DOHH2 (cell line): ENCODE measurements around the gene ARHGAP4.

Experiments
- H3F3A ChIP-seq: fragments of 200-600 bp; sonication (generic), shearing (Covaris generic); 2 replicates; pipeline ENCODE4 v1.6.0; 2016; ENCODE audit warnings: antibody characterized with exemption, mild to moderate bottlenecking; ENCODE audit not compliant: control insufficient read depth, insufficient read depth
- H3K27ac ChIP-seq: fragments of 200-600 bp; sonication (generic); 2 replicates; pipeline ENCODE4 v1.5.1; 2014; ENCODE audit warnings: low read depth, mild to moderate bottlenecking, low read length, moderate library complexity
- H3K27me3 ChIP-seq: fragments of 200-600 bp; sonication (generic); 2 replicates; pipeline ENCODE4 v1.6.1; 2014; ENCODE audit warnings: mild to moderate bottlenecking, low read length, mixed read lengths; ENCODE audit not compliant: control insufficient read depth
- H3K36me3 ChIP-seq: fragments of 200-600 bp; sonication (generic); 2 replicates; pipeline ENCODE4 v1.6.1; 2014; ENCODE audit warnings: mild to moderate bottlenecking, low read length, moderate library complexity, mixed read lengths; ENCODE audit not compliant: control insufficient read depth
- H3K4me1 ChIP-seq: fragments of 200-600 bp; sonication (generic); 2 replicates; pipeline ENCODE4 v1.6.1; 2014; ENCODE audit warnings: mild to moderate bottlenecking, low read length, mixed read lengths; ENCODE audit not compliant: control insufficient read depth
- H3K4me2 ChIP-seq: fragments of 200-600 bp; sonication (generic); 2 replicates; pipeline ENCODE4 v1.6.0; 2014; ENCODE audit warnings: mild to moderate bottlenecking, low read length, moderate library complexity
- H3K4me3 ChIP-seq: fragments of 200-600 bp; sonication (generic); 2 replicates; pipeline ENCODE4 v1.5.1; 2014; ENCODE audit warnings: mild to moderate bottlenecking, low read length, mixed read lengths
- H3K79me2 ChIP-seq: fragments of 200-600 bp; sonication (generic); 2 replicates; pipeline ENCODE4 v1.6.1; 2014; ENCODE audit warnings: mild to moderate bottlenecking, low read length, mixed read lengths; ENCODE audit not compliant: control insufficient read depth
- H3K9me2 ChIP-seq: fragments of 200-600 bp; sonication (generic); replicated peaks from 2 replicates; pipeline ENCODE4 v1.6.1; 2014; ENCODE audit warnings: mild to moderate bottlenecking, low read length, mixed read lengths; ENCODE audit not compliant: control insufficient read depth
- H3K9me3 ChIP-seq: fragments of 200-600 bp; sonication (generic); 2 replicates; pipeline ENCODE4 v1.6.1; 2014; ENCODE audit warnings: antibody characterized with exemption, low read length, mixed read lengths; ENCODE audit not compliant: control insufficient read depth, insufficient read depth
- H4K20me1 ChIP-seq: fragments of 200-600 bp; sonication (generic); 2 replicates; pipeline ENCODE4 v1.6.0; 2014; ENCODE audit warnings: low read depth, mild to moderate bottlenecking, antibody characterized with exemption, low read length, moderate library complexity; ENCODE audit not compliant: control insufficient read depth, insufficient read depth
- EZH2phosphoT487 ChIP-seq: fragments of 200-600 bp; sonication (generic); IDR thresholded peaks from 2 replicates; pipeline ENCODE4 v1.6.1; 2017; ENCODE audit warnings: borderline replicate concordance, mild to moderate bottlenecking, antibody characterized with exemption, low read length, moderate library complexity, mixed read lengths
- TF ChIP-seq, protein P1 (sequence below): fragments of 200-600 bp; sonication (generic); IDR thresholded peaks from one replicate; pipeline ENCODE4 v1.5.1; 2014; ENCODE audit warnings: antibody characterized with exemption, mild to moderate bottlenecking, low read depth, low read length; ENCODE audit not compliant: poor library complexity, severe bottlenecking

Gene ARHGAP4

DNA sequence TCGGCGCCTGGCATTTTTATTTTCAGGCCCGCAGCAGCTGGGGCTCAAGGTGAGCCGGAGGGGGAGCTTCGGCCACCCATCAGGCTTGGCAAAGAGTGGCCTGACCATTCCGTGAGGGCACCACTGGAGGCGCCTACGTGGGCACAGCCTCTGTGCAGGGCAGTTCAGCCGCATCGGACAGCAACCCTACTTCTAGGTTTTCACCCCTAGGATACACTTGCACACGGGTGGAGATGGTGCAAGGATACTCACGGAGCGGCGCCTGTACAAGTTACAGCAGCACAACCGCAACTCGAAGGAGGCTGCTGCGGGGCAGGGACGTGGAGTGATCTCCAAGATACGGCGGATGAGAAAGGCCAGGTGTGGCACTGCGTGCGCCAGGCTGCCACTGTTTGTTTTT, 34.7 kb upstream of the ARHGAP4 start:
- Histone ChIP-seq H3F3A (no peaks in the 10 kb centered on the region), H3K9me2 (no peaks in the 10 kb centered on the region), H3K4me1 (no peaks in the 10 kb centered on the region; the same call in 1 of the 2 replicates), H3K79me2 (peaks cover 32% of the 10 kb centered on the region), H3K36me3 (peaks cover 96% of the 10 kb centered on the region), H3K4me3 (no peak overlapping the region), H3K27me3 (no peaks in the 10 kb centered on the region), H3K9me3 (no peaks in the 10 kb centered on the region), H3K27ac (no peak overlapping the region), H3K4me2 (no peak overlapping the region), H4K20me1 (no peaks in the 10 kb centered on the region)
- TF ChIP-seq EZH2phosphoT487 = no peak
- TF ChIP-seq, protein P1, sequence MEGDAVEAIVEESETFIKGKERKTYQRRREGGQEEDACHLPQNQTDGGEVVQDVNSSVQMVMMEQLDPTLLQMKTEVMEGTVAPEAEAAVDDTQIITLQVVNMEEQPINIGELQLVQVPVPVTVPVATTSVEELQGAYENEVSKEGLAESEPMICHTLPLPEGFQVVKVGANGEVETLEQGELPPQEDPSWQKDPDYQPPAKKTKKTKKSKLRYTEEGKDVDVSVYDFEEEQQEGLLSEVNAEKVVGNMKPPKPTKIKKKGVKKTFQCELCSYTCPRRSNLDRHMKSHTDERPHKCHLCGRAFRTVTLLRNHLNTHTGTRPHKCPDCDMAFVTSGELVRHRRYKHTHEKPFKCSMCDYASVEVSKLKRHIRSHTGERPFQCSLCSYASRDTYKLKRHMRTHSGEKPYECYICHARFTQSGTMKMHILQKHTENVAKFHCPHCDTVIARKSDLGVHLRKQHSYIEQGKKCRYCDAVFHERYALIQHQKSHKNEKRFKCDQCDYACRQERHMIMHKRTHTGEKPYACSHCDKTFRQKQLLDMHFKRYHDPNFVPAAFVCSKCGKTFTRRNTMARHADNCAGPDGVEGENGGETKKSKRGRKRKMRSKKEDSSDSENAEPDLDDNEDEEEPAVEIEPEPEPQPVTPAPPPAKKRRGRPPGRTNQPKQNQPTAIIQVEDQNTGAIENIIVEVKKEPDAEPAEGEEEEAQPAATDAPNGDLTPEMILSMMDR = no peak

DNA sequence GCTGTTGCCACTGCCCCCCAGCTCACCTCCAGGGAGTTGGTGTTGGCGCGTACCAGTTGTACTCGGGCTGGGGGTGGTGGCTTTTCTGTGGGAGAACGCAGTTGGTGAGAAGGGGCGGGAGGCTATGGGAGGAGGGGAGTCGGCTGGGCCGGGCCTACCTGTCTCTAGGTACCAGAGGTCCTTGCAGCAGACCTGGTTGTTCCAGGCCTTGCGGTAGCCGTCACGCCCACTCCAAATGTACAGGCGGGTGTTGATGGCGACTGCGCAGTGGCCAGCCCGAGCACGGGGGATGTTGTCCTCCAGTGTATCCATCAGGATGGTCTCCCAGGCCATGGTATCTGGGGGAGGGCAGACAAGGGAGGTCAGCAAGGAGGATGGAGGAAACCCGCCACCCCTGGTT, 34.0 kb upstream of the ARHGAP4 start:
- no peaks in the 10 kb centered on the region for H3K9me3 ChIP-seq
- no peaks in the 10 kb centered on the region for H3F3A ChIP-seq
- H3K4me1 ChIP-seq = no peaks in the 10 kb centered on the region
- peaks cover 25% of the 10 kb centered on the region for H3K79me2 ChIP-seq
- no peaks in the 10 kb centered on the region for H3K27me3 ChIP-seq
- no peak for TF ChIP-seq EZH2phosphoT487
- TF ChIP-seq, protein P1 = no peak
- no peaks in the 10 kb centered on the region for H3K9me2 ChIP-seq
- H4K20me1 ChIP-seq = no peaks in the 10 kb centered on the region
- H3K4me3 ChIP-seq = no peak overlapping the region
- peaks cover 99% of the 10 kb centered on the region for H3K36me3 ChIP-seq
- H3K4me2 ChIP-seq = no peak overlapping the region
- H3K27ac ChIP-seq = no peak overlapping the region

DNA sequence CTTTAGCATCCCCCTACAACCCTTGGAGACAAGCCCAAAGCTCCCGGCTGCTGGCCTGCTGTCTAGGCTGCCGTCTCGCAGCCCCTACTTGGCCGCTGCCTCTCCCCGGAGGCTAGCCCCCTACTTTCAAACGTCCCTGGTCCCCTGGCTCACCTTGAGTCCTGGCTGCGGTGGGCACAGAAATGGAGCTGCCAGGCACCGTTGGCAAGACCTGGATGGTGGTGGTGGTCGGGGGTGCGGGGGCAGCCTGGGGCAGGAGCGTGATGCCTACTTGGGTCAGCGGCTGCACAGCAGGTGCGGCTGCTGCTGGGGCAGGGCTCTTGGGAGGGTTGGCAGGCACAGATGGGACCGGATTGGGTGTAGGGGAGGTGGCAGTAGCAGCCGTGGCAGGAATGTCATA, 33.6 kb upstream of the ARHGAP4 start:
- Histone ChIP-seq H3K27me3 (no peaks in the 10 kb centered on the region), H3F3A (no peaks in the 10 kb centered on the region), H3K9me2 (no peaks in the 10 kb centered on the region), H3K27ac (no peak overlapping the region), H3K9me3 (no peaks in the 10 kb centered on the region), H3K36me3 (peaks cover 99% of the 10 kb centered on the region), H3K4me2 (no peak overlapping the region), H3K4me3 (no peak overlapping the region), H4K20me1 (no peaks in the 10 kb centered on the region), H3K79me2 (peaks cover 21% of the 10 kb centered on the region), H3K4me1 (no peaks in the 10 kb centered on the region)
- TF ChIP-seq EZH2phosphoT487 = no peak
- TF ChIP-seq, protein P1 = no peak

DNA sequence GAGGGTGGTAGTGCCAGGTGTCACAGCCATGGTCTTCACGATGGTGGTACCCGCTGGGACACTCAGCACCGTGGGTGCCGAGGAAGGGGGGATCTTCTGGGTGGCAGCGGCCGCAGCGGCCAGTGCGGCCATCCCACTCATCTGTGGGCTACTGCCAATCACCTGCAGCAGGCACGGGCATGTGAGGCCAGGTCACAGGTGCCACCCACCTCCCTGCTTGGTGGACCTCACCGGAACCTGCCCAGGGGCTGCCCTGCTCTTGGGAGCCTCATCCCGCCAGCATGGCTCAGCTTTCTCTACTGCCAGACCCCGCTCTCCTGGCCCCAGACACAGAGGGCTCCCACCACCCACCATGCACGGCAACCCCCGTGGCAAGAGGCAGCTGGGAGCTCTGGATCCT, 32.5 kb upstream of the ARHGAP4 start:
- no peak overlapping the region for H3K4me3 ChIP-seq
- no peaks in the 10 kb centered on the region for H4K20me1 ChIP-seq
- no peaks in the 10 kb centered on the region for H3K9me2 ChIP-seq
- peaks cover 11% of the 10 kb centered on the region for H3K79me2 ChIP-seq
- no peaks in the 10 kb centered on the region for H3K27me3 ChIP-seq
- no peaks in the 10 kb centered on the region for H3K9me3 ChIP-seq
- no peak for TF ChIP-seq EZH2phosphoT487
- TF ChIP-seq, protein P1 = no peak
- H3F3A ChIP-seq = no peaks in the 10 kb centered on the region
- H3K4me1 ChIP-seq = no peaks in the 10 kb centered on the region
- H3K4me2 ChIP-seq = no peak overlapping the region
- peaks cover 100% of the 10 kb centered on the region for H3K36me3 ChIP-seq
- H3K27ac ChIP-seq = no peak overlapping the region
